ENCODE data around the gene KCNK1. TPM values are rescaled to one million over a fixed set of nuclear protein-coding genes. Genes with fewer than 3 reads are reported as not detected.
"Not testable (repeated sequence)": the region's sequence is repeated elsewhere in the genome, so short reads cannot be mapped to it uniquely, and the experiment has no call there.

KCNK1 gene
- polyA plus RNA-seq, 1 experiment: 0.66 TPM

- H3K9me3 ChIP-seq (ENCODE audit: control insufficient read depth, insufficient read depth, low read length): peaks cover 7% of the 10 kb centered on the region
- H3K27me3 ChIP-seq (ENCODE audit: control insufficient read depth, insufficient read depth, low read length): no peaks in the 10 kb centered on the region
- CTCF ChIA-PET: no interaction called here
- H3K4me3 ChIP-seq (ENCODE audit: low read depth, low read length): no peak overlapping the region
- no peak for TF ChIP-seq CTCF (IDR thresholded peaks at IDR 0.05; ENCODE audit: low read depth, low read length)
- POLR2A ChIA-PET: no interaction called here
- no peak overlapping the region for H3K27ac ChIP-seq (ENCODE audit: low read depth, low read length)
- DNase-seq (ENCODE audit: low read depth, low spot score): no peak
Observed at GRCh38 chr1:233606813-233607212, 7.1 kb upstream of the KCNK1 start.

GRCh38 chr1:233607252-233608119 lies 6.4 kb upstream of the KCNK1 start:
- DNase-seq (ENCODE audit: low read depth, low spot score): no peak
- ChIA-PET POLR2A (no interaction called here), CTCF (no interaction called here)
- Histone ChIP-seq H3K27ac (ENCODE audit: low read depth, low read length) (no peak overlapping the region), H3K27me3 (ENCODE audit: control insufficient read depth, insufficient read depth, low read length) (no peaks in the 10 kb centered on the region), H3K4me3 (ENCODE audit: low read depth, low read length) (no peak overlapping the region), H3K9me3 (ENCODE audit: control insufficient read depth, insufficient read depth, low read length) (peaks cover 5% of the 10 kb centered on the region; the same call in 1 of the 2 replicates)
- no peak for TF ChIP-seq CTCF (IDR thresholded peaks at IDR 0.05; ENCODE audit: low read depth, low read length)

GRCh38 chr1:233608988-233609387 lies 4.9 kb upstream of the KCNK1 start:
- no peaks in the 10 kb centered on the region for H3K27me3 ChIP-seq (ENCODE audit: control insufficient read depth, insufficient read depth, low read length)
- TF ChIP-seq CTCF (IDR thresholded peaks at IDR 0.05; ENCODE audit: low read depth, low read length): no peak
- H3K4me3 ChIP-seq (ENCODE audit: low read depth, low read length): no peak overlapping the region
- peaks cover 8% of the 10 kb centered on the region for H3K9me3 ChIP-seq (ENCODE audit: control insufficient read depth, insufficient read depth, low read length)
- DNase-seq (ENCODE audit: low read depth, low spot score): no peak
- POLR2A ChIA-PET: no interaction called here
- CTCF ChIA-PET: no interaction called here
- H3K27ac ChIP-seq (ENCODE audit: low read depth, low read length): no peak overlapping the region

GRCh38 chr1:233609926-233610325 lies 4.0 kb upstream of the KCNK1 start:
- ChIA-PET POLR2A (no interaction called here), CTCF (no interaction called here)
- DNase-seq (ENCODE audit: low read depth, low spot score): no peak
- H3K4me3 ChIP-seq (ENCODE audit: low read depth, low read length): no peak overlapping the region
- H3K27me3 ChIP-seq (ENCODE audit: control insufficient read depth, insufficient read depth, low read length): no peaks in the 10 kb centered on the region
- H3K27ac ChIP-seq (ENCODE audit: low read depth, low read length): no peak overlapping the region
- H3K9me3 ChIP-seq (ENCODE audit: control insufficient read depth, insufficient read depth, low read length): peaks cover 8% of the 10 kb centered on the region
- TF ChIP-seq CTCF (IDR thresholded peaks at IDR 0.05; ENCODE audit: low read depth, low read length): no peak

- ChIA-PET POLR2A (no interaction called here), CTCF (no interaction called here)
- no peak overlapping the region for H3K27ac ChIP-seq (ENCODE audit: low read depth, low read length)
- no peak for TF ChIP-seq CTCF (IDR thresholded peaks at IDR 0.05; ENCODE audit: low read depth, low read length)
- DNase-seq (ENCODE audit: low read depth, low spot score): no peak
- H3K9me3 ChIP-seq (ENCODE audit: control insufficient read depth, insufficient read depth, low read length): peaks cover 8% of the 10 kb centered on the region
- H3K4me3 ChIP-seq (ENCODE audit: low read depth, low read length): no peak overlapping the region
- no peaks in the 10 kb centered on the region for H3K27me3 ChIP-seq (ENCODE audit: control insufficient read depth, insufficient read depth, low read length)
Observed at GRCh38 chr1:233610628-233611027, 3.3 kb upstream of the KCNK1 start.

- H3K9me3 ChIP-seq (ENCODE audit: control insufficient read depth, insufficient read depth, low read length); POLR2A ChIA-PET; H3K27me3 ChIP-seq (ENCODE audit: control insufficient read depth, insufficient read depth, low read length); CTCF ChIA-PET; H3K27ac ChIP-seq (ENCODE audit: low read depth, low read length); H3K4me3 ChIP-seq (ENCODE audit: low read depth, low read length); DNase-seq (ENCODE audit: low read depth, low spot score): not testable (repeated sequence)
Observed at GRCh38 chr1:233611363-233611762, 2.5 kb upstream of the KCNK1 start.

All from AG04450 (cell line).